HG02571 (cell line): Measurements from ENCODE around the gene PTPN4.

Experiments
- ATAC-seq: cut with Tn5 transposase; IDR thresholded peaks from one replicate; pipeline ENCODE4 v1.9.1; 2021; ENCODE audit warnings: mild to moderate bottlenecking, moderate library complexity; ENCODE audit not compliant: unreplicated experiment

The PTPN4 gene, protein sequence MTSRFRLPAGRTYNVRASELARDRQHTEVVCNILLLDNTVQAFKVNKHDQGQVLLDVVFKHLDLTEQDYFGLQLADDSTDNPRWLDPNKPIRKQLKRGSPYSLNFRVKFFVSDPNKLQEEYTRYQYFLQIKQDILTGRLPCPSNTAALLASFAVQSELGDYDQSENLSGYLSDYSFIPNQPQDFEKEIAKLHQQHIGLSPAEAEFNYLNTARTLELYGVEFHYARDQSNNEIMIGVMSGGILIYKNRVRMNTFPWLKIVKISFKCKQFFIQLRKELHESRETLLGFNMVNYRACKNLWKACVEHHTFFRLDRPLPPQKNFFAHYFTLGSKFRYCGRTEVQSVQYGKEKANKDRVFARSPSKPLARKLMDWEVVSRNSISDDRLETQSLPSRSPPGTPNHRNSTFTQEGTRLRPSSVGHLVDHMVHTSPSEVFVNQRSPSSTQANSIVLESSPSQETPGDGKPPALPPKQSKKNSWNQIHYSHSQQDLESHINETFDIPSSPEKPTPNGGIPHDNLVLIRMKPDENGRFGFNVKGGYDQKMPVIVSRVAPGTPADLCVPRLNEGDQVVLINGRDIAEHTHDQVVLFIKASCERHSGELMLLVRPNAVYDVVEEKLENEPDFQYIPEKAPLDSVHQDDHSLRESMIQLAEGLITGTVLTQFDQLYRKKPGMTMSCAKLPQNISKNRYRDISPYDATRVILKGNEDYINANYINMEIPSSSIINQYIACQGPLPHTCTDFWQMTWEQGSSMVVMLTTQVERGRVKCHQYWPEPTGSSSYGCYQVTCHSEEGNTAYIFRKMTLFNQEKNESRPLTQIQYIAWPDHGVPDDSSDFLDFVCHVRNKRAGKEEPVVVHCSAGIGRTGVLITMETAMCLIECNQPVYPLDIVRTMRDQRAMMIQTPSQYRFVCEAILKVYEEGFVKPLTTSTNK

DNA sequence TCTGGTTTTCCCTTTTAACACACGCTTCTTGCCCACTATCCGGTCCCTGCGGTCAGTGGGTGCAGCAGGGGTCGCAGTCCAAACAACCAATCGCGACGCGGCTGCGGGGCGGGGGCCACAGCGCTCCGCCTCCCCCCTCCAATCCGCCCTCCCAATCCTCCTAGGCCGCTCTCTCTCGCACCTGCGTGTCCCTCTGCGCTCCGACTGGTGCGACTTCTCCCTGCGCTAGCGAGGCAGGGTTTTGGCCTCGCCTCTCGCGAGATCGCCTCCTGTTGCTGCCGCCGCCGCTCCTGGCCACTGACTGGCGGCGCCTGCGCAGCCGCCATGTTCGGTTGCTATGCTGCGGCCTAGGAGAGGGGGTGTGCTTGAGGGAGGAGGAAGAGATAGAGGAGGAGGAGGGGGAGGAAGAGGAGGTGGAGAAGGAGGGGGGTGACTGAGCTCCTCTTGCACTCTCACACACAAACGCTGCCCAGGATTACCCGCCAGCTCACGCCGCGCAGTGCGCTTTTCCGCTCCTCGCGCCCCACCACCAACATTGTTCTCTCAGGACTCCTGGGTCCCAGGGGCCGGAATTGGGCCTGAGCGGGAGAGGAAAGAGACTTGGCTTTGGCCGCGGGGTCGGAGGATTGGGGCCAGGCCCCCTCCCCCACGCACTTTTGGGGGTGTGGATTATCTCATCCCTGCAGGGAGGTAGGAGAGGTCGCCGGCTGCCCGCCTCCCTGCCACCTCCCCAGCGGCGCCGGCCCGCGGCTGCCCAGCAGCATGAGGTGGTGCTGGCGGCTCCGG is at the start of gene PTPN4:
Gene PTPN4, plus strand, starts transcription at position 472 of the 786 bp plus-strand sequence. CDS start 49,932 bp downstream, outside the sequence.
- peak; percentile 95 for ATAC-seq

- ATAC-seq: no peak
Observed at GRCh38 chr2:119710281-119710680, 49.4 kb upstream of the PTPN4 start.

GRCh38 chr2:119711352-119711751 is 48.4 kb upstream of the PTPN4 start:
- no peak for ATAC-seq

- no peak for ATAC-seq
Observed at GRCh38 chr2:119712571-119712970, 47.2 kb upstream of the PTPN4 start.

DNA sequence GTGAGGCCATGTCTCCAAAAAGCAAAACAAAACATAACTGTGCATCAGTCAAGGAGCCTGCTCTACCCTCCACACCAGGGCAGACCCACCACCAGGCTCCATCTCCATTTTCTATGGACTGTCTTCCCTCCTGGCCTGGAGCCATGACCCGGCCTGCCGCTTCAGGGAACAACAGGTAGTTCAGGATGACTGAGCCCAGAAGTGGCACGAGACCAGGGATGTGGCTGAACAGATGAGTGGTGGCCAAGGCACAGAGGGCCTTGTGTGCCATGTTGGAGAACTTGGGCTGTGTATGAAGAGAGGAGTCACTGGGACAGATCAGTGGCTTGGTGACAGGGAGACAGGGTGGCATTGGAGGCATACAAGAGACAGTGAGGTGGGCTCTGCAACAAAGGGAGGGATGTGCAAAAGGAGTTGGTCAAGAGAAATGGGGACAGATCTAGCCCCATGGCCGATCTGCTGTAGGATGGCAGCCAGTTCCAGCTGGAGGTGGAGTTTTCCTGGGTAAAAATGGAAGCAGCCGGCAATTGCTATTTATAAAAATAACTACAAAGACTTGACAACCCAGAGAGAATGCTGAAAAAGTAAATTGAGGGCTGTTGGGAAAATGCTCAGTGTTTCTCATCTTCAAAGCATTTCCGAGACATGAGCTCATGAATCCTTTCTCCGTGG is 45.8 kb upstream of the PTPN4 start:
- no peak for ATAC-seq

DNA sequence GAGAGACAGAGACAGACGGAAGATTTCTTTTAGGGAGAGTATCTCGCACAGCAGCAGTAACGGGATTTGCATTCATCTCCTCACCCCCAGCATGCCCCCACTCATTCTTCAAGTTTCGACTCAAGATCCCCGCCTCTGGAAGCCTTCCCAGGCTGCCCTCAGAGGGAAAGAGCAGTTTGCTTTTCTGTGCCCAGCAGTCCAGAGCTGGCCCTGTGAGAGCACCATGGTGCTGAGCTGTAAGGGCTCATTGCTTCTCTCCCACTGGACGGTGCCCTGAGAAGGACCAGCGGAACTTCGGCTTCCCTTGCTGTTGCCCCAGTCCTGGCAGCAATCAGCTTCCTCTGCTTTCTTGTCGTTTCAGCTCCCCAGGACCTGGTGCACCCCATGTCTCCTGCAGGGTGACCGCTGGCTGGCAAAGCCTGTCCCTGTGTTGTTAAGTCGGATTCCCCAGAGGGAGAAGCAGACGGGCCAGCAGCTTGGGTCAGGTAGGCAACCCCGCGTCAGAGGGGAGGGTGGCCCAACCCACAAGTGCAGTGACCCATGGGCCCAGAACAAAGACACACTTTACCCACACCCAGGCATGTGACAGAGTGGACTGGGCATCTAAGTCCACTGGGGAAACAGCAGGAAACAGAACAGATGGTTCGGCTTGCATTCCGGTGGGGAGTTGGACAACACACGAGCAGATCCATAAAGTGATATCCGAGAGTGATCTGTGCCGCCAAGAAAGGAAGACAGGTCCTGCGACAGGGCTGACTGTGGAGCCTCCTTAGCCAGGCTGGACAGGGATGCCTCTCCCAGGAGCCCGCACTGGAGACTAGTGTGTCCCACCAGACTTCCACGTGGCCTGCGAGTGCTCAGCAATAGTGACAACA is 44.1 kb upstream of the PTPN4 start:
- ATAC-seq: no peak

DNA sequence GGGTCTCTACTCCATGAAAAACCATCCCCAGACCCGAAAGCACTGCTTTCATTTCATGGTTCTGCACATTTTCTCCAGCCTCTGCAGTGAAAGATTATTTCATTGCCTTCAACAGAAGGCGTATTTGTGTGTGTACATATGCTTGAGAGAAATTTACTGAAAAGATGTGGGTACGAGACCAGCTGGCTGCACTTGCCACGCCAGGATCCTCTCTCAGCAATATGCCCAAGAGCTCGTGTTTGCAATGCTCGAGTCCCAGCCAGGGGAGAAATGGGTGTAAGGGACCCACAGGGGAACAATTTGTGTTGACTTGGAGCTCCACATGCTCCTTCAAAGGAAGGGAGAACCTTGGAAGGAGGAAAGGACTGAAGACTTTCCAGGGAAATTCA is 43.4 kb upstream of the PTPN4 start:
- no peak for ATAC-seq

- ATAC-seq: no peak
Observed at GRCh38 chr2:119718501-119719260, 41.0 kb upstream of the PTPN4 start.

DNA sequence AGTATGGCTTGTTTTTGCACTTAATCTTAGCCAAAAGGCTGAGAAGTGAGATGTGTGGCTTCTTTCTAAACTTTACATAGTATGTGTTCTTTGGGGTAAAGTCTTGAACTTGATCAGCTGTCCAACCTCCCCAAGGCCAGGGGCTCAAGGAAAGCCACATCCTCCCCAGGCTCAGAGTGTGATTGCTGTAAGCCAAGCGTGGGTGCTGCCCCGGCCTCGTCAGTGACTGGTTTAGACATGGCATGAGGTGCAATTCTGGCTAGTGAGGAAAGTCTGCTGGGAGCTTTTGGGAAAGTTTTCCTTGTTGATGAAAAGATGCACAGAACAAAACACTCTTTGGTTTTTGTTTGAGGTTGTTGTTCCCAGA is 40.5 kb upstream of the PTPN4 start:
- ATAC-seq: no peak

DNA sequence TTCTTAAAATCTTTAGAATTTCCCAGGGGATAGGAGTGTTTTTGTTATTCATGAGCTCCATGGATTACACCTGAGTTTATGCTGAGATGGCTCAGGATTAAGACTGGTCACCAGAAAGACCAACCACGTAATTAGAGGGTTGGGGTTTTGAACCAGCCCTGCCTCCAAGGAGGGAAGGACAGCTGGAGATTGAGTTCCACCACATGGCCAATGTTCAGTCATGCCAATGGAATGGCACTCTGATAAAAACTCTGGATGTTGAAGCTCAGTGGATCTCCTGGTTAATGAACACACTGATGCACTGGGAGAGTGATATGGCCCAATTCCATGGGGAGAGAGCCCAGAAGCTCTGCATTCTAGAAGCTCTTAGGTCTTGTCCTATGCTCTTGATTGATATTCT is 38.7 kb upstream of the PTPN4 start:
- no peak for ATAC-seq

DNA sequence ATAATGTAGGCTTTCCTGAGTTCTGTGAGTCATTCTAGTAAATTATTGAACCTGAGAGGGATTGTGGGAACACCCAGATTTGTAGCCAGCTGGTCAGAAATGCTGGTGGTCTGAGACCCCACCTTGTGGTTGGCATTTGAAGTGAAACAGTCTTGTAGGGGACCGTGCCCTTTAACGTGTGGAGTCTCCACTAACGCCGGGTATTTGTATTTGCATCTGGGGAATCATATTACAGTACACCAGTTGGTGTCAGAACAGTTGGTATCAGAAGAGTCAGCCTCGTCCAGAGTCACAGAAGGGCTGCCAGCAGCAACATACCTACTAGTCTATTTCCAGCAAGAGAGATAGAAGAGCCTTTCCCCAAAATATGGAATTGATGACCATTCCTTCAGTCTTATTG is 38.3 kb upstream of the PTPN4 start:
- no peak for ATAC-seq

DNA sequence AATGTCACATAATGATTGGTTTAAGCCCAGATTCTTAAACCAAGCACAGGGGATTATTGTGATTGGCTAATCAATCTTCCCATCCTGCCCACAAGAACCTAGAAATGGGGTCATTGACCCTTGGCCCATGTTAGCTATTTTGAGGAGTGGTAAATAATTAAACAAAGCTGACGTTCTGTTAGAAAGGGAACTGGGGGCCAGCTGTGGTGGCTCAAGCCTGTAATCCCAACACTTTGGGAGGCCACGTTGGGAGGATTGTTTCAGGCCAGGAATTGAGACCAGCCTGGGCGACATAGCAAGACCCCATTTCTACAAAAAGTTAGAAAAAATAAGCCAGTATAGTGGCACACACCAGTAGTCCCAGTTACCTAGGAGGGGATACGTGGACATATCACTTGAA is 37.8 kb upstream of the PTPN4 start:
- no peak for ATAC-seq

GRCh38 chr2:119723186-119723585 is 36.5 kb upstream of the PTPN4 start:
- no peak for ATAC-seq

GRCh38 chr2:119723784-119724467 is 35.8 kb upstream of the PTPN4 start:
- no peak for ATAC-seq

- ATAC-seq: no peak
Observed at GRCh38 chr2:119724656-119725485, 34.9 kb upstream of the PTPN4 start.

DNA sequence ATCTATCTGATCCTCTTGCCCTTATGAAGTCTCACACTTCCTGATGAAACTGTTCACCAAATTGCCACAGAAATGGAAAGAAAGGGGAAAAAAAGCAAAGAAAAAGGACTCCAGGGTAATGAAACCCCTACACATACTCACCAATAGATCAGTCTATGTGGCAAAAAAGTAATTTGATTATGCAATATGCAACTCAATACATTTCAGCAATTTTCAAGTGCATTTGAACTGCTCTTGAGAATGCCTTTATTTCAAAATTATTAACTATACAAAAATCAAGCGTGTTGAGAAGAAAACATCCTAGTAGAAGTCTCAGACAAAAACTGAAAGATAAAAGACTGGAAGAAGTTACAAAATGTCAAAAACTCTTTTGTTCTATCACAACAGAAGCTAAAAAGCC is 32.2 kb upstream of the PTPN4 start:
- no peak for ATAC-seq

DNA sequence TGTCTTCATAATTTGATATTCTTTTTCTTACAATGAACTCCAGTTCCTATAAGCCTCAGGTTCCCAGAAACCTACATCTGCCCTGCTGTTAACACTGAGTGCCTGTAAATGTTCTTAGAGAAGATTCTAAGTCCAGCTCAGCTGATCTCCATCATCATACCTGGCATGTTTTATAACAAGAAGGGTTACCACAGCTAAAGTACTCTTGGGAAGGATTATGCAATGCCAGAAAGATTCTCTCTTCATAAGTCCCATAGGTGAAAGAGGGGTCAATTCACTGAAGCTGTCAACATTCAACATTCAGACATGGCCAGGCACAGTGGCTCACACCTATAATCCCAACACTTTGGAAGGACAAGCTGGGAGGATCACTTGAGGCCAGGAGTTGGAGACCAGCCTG is 31.3 kb upstream of the PTPN4 start:
- no peak for ATAC-seq
